K562 (cell line): Measurements from ENCODE around the gene DGCR8. TPM values are rescaled to one million over a fixed set of nuclear protein-coding genes. Genes with fewer than 3 reads are reported as not detected.

ENCODE experiments used
- ATAC-seq: fragments of 200-7000 bp; cut with Tn5 transposase; 3 replicates; pipeline ENCODE4 v1.9.1; 2020; ENCODE audit warnings: moderate library complexity
- BruUV-seq: library from RNA; stranded (reverse); fragments of 400-500 nt; replicated peaks from 2 replicates; lab custom pipeline; 2021; lab: Mats Ljungman, UMichigan
- CTCF ChIA-PET: fragments of 300-600 bp; formaldehyde crosslinking; extraction: SDS; loops from one replicate; lab custom pipeline; 2021; ENCODE audit warnings: low intra/inter-chr PET ratio; lab: Yijun Ruan, JAX
- POLR2A ChIA-PET: fragments of 300-600, 350-650 bp; sonication (Branson Sonifier 250); formaldehyde crosslinking; extraction: SDS; loops from one replicate; lab custom pipeline; 2021; ENCODE audit warnings: antibody characterized with exemption, inconsistent platforms; lab: Yijun Ruan, JAX
- DNase-seq, 4 experiments: peaks; one replicate each; pipeline versions ENCODE4 v3.0.0 to v3.0.0-alpha.2; 2011 to 2018; ENCODE audit warnings: low spot score in 3 of 4, mixed read lengths in 3 of 4; ENCODE audit errors: extremely low read depth in 1 of 4
- FAIRE-seq: peaks from 2 replicates; lab custom pipeline; 2011; peaks lifted over from hg19 to GRCh38; lab: Jason Lieb, UNC
- H2AFZ ChIP-seq: 2 replicates; pipeline ENCODE4 v1.6.0; 2011; ENCODE audit warnings: low read depth, low read length, control low read depth, inconsistent platforms
- H3K27ac ChIP-seq: fragments of 200-600 bp; 3 replicates; pipeline ENCODE4 v1.8.0; 2011; ENCODE audit warnings: low read depth, mild to moderate bottlenecking, control low read depth, inconsistent platforms, low read length, moderate library complexity, mixed read lengths; ENCODE audit errors: extremely low read depth
- H3K27me3 ChIP-seq, 2 experiments: fragments of 300-600 bp in 1 of 2; 2 replicates in 1 of 2; 3 replicates in 1 of 2; pipeline versions ENCODE4 v1.6.0 to v1.8.0; 2011; ENCODE audit warnings: inconsistent platforms in 2 of 2, low read length in 2 of 2, mild to moderate bottlenecking in 1 of 2, mixed read lengths in 1 of 2, moderate library complexity in 1 of 2; ENCODE audit not compliant: control insufficient read depth in 2 of 2, insufficient read depth in 2 of 2
- H3K36me3 ChIP-seq: fragments of 300-600 bp; 3 replicates; pipeline ENCODE4 v1.8.0; 2011; ENCODE audit warnings: mild to moderate bottlenecking, low read length, inconsistent platforms; ENCODE audit not compliant: control insufficient read depth, insufficient read depth
- H3K4me1 ChIP-seq, 2 experiments: fragments of 200-600 bp in 1 of 2; replicated peaks in 1 of 2; 2 replicates in 1 of 2; 3 replicates in 1 of 2; pipeline versions ENCODE4 v1.5.1 to v1.8.0; 2011; ENCODE audit warnings: inconsistent platforms in 2 of 2, low read length in 2 of 2, mild to moderate bottlenecking in 1 of 2, mixed read lengths in 1 of 2, moderate library complexity in 1 of 2; ENCODE audit not compliant: control insufficient read depth in 2 of 2, insufficient read depth in 2 of 2
- H3K4me2 ChIP-seq: 2 replicates; pipeline ENCODE4 v1.6.1; 2011; ENCODE audit warnings: low read length, control low read depth, inconsistent platforms, mixed read lengths; ENCODE audit not compliant: insufficient read depth
- H3K4me3 ChIP-seq: fragments of 200-600 bp; sonication (generic), shearing (Covaris generic); 2 replicates; pipeline ENCODE4 v1.5.1; 2016; ENCODE audit warnings: control low read depth, inconsistent platforms
- H3K79me2 ChIP-seq: fragments of 200-600 bp; 3 replicates; pipeline ENCODE4 v1.8.0; 2011; ENCODE audit warnings: low read length, inconsistent platforms; ENCODE audit not compliant: control insufficient read depth, insufficient read depth
- H3K9ac ChIP-seq, 2 experiments: 2 replicates each; pipeline versions ENCODE4 v1.6.0 to v1.6.1; 2011; ENCODE audit warnings: low read depth in 2 of 2, low read length in 2 of 2, control low read depth in 1 of 2, inconsistent platforms in 1 of 2, mild to moderate bottlenecking in 1 of 2, mixed read lengths in 1 of 2; ENCODE audit not compliant: insufficient read depth in 1 of 2
- H3K9me1 ChIP-seq: one replicate; pipeline ENCODE4 v1.6.0; 2011; ENCODE audit warnings: inconsistent platforms, mild to moderate bottlenecking, low read length, moderate library complexity; ENCODE audit not compliant: control insufficient read depth, insufficient read depth
- H3K9me3 ChIP-seq: replicated peaks from 2 replicates; pipeline ENCODE4 v1.5.1; 2011; ENCODE audit warnings: low read depth, low read length, inconsistent platforms; ENCODE audit not compliant: control insufficient read depth, insufficient read depth
- H4K20me1 ChIP-seq: replicated peaks from 2 replicates; pipeline ENCODE4 v1.6.1; 2011; ENCODE audit warnings: low read length, inconsistent platforms, mixed read lengths; ENCODE audit not compliant: control insufficient read depth, insufficient read depth
- CBX3 ChIP-seq, 2 experiments: IDR thresholded peaks; 1 replicate in 1 of 2; 2 replicates in 1 of 2; pipeline ENCODE4 v1.6.1; 2012; ENCODE audit warnings: inconsistent platforms in 2 of 2, low read length in 2 of 2, borderline replicate concordance in 1 of 2, control low read depth in 1 of 2
- CBX5 ChIP-seq: IDR thresholded peaks from 2 replicates; pipeline ENCODE4 v1.6.1; 2014; ENCODE audit warnings: low read depth, borderline replicate concordance
- FOS ChIP-seq: IDR thresholded peaks from 3 replicates; pipeline ENCODE4 v1.6.1; 2011; ENCODE audit not compliant: insufficient read length; ENCODE audit errors: extremely low read depth
- MECOM ChIP-seq: fragments of 250-450 bp; sonication (Bioruptor Pico); IDR thresholded peaks from 2 replicates; pipeline ENCODE4 v1.8.0; 2022; ENCODE audit warnings: inconsistent platforms
- MTA3 ChIP-seq: fragments of 450-650 bp; formaldehyde crosslinking; IDR thresholded peaks from 2 replicates; pipeline ENCODE4 v1.6.1; 2017; ENCODE audit warnings: mild to moderate bottlenecking, borderline replicate concordance
- PURB ChIP-seq: sonication (generic); formaldehyde crosslinking; IDR thresholded peaks from 2 replicates; pipeline ENCODE4 v1.9.0; 2021; ENCODE audit warnings: low read depth, mild to moderate bottlenecking, missing genetic modification reagents
- SIX5 ChIP-seq, 2 experiments: IDR thresholded peaks; 2 replicates each; pipeline ENCODE4 v1.6.1; 2011; ENCODE audit warnings: low read length in 2 of 2, borderline replicate concordance in 1 of 2, low read depth in 1 of 2, mild to moderate bottlenecking in 1 of 2, moderate library complexity in 1 of 2; ENCODE audit not compliant: insufficient read depth in 1 of 2
- THRAP3 ChIP-seq: fragments of 450-650 bp; IDR thresholded peaks from 2 replicates; pipeline ENCODE4 v1.6.1; 2016; ENCODE audit warnings: mild to moderate bottlenecking, inconsistent platforms, borderline replicate concordance
- ZEB2 ChIP-seq: fragments of 450-650 bp; IDR thresholded peaks from 2 replicates; pipeline ENCODE4 v1.6.1; 2016
- ZNF407 ChIP-seq: fragments of 450-650 bp; IDR thresholded peaks from 2 replicates; pipeline ENCODE4 v1.6.1; 2016; ENCODE audit warnings: low read depth
- WGBS: fragments of 100-300 bp; shearing (Covaris generic); methylation state at CpG from one replicate; pipeline ENCODE4 v1.1.6; 2016; ENCODE audit warnings: low coverage, mixed read lengths; ENCODE audit not compliant: insufficient coverage; ENCODE audit errors: missing lambda C conversion rate; 5-methylcytosine and 5-hydroxymethylcytosine counted together
- in situ Hi-C: fragments of 300-500 bp; cut with MboI; formaldehyde crosslinking; loops from 4 replicates; pipeline ENCODE4 v1.15.0; 2018; ENCODE audit warnings: inconsistent platforms, mixed read lengths
- intact Hi-C: fragments of 100-400 bp; cut with micrococcal nuclease; formaldehyde crosslinking; loops from 2 replicates; pipeline ENCODE4 v1.14.2; 2022
- polyA plus RNA-seq, 8 experiments: library from polyadenylated mRNA; depleted of rRNA in 4 of 8; stranded (reverse) in 5 of 8; unstranded in 3 of 8; fragments of >200 nt; fragmentation: Nextera tagmentation in 2 of 8; fragmentation: Illumina TruSeq in 1 of 8; extraction: Ambion mirVana in 2 of 8; extraction: Trizol in 1 of 8; gene quantifications; 2 replicates each; pipeline versions ENCODE4 v1.2.1 to v1.2.3, GENCODE V29; 2011 to 2014; ENCODE audit warnings: inconsistent platforms in 1 of 8, missing spikeins in 1 of 8
- total RNA-seq, 7 experiments: library from RNA; depleted of rRNA in 6 of 7; stranded (reverse); fragments of >200 nt in 6 of 7; fragmentation: Illumina TruSeq in 2 of 7; extraction: Trizol in 2 of 7; gene quantifications; 2 replicates each; pipeline versions ENCODE4 v1.2.1 to v1.2.3, GENCODE V29; 2011 to 2021; ENCODE audit warnings: low replicate concordance in 1 of 7

The DGCR8 gene
- total and polyA plus RNA-seq, 9 of the 15 experiments (the other 6 are each of a cell fraction or from before 2014, with no cell fraction given), result 5.9 to 144 (median 80.1) TPM

- TF ChIP-seq SIX5 (IDR thresholded peaks at IDR 0.05; ENCODE audit: borderline replicate concordance in 1 of 2, insufficient read depth in 1 of 2, low read depth in 1 of 2, low read length in 2 of 2) (no peak), MECOM (CRISPR knock-in tag) (no peak), THRAP3 (no peak)
These were observed 36.4 kb downstream of the DGCR8 start (continued) for GRCh38 chr22:20116376-20116950.

GRCh38 chr22:20116951-20117632 lies 37.1 kb downstream of the DGCR8 start, which contains the start of gene TRMT2A:
TRMT2A (minus strand) TSS chr22:20117226; CDS start chr22:20116906, 320 bp downstream.
- in situ Hi-C loops (loop anchor here (10.0 kb wide), 1 partner anchor 392 kb away; the partner anchor contains the start of gene GP1BB), intact Hi-C loops (loop anchor here (1.0 to 5.0 kb wide), 5 partner anchors 37 to 385 kb away; partner anchors contain the start of genes DGCR8, GNB1L and RTL10)
- peak within 1 kb of the TSS; percentile 94 for H3K27ac ChIP-seq
- ChIA-PET POLR2A (interaction anchor here (0.6 to 20.7 kb wide), 36 partner anchors 9 to 397 kb away, joined by 3 to 513 read pairs (median 5); partner anchors contain the start of genes COMT, DGCR8, GP1BB and TANGO2), CTCF (no interaction called here)
- BruUV-seq, result no TSS peak
- peak within 1 kb of the TSS; percentile 96 to 99 for H3K9ac ChIP-seq
- H3K79me2 ChIP-seq, result peaks cover 76% of the 10 kb centered on the region
- H3K4me2 ChIP-seq, result peak within 1 kb of the TSS; percentile 97
- under 1% methylated on average over 75 of the region's 88 CpGs for WGBS
- H3K4me3 ChIP-seq, result peak within 1 kb of the TSS; percentile 63
- H2AFZ ChIP-seq, result peak within 1 kb of the TSS; percentile 94
- no peaks in the 10 kb centered on the region for H3K9me3 ChIP-seq
- peaks cover 28% of the 10 kb centered on the region for H4K20me1 ChIP-seq
- H3K27me3 ChIP-seq, result no peaks in the 10 kb centered on the region
- peak; percentile 100 for DNase-seq
- peak; percentile 88 for ATAC-seq
- H3K36me3 ChIP-seq, result peaks cover 84% of the 10 kb centered on the region
- FAIRE-seq, result peak; percentile 95
- peaks cover 25 to 90% of the 10 kb centered on the region in 2 experiments for H3K4me1 ChIP-seq
- H3K9me1 ChIP-seq, result no peaks in the 10 kb centered on the region
- no peak for TF ChIP-seq ZEB2
- TF ChIP-seq MTA3, result no peak
- no peak for TF ChIP-seq ZNF407
- TF ChIP-seq CBX5, result no peak
- TF ChIP-seq PURB (CRISPR knock-in tag), result no peak
- TF ChIP-seq CBX3 (IDR thresholded peaks at IDR 0.05; ENCODE audit: borderline replicate concordance in 1 of 2, low read length in 2 of 2), result peak in 1 of 2 experiments; percentile 94; a peak in 2 of 3 replicates
- TF ChIP-seq FOS, result no peak
